GM12865 (cell line): Measurements from ENCODE around the gene SLC6A6.

Source experiments
- DNase-seq: peaks from one replicate; pipeline ENCODE4 v3.0.0; 2010; ENCODE audit warnings: low read depth
- H3K4me3 ChIP-seq: 2 replicates; pipeline ENCODE4 v1.5.1; 2011; ENCODE audit warnings: mild to moderate bottlenecking, low read depth, low read length, control low read depth
- CTCF ChIP-seq: IDR thresholded peaks from 2 replicates; pipeline ENCODE4 v1.5.1; 2011; ENCODE audit warnings: low read length, control low read depth, low read depth, inconsistent platforms; ENCODE audit not compliant: insufficient read depth; ENCODE audit errors: missing control alignments

Gene SLC6A6

GRCh38 chr3:14535616-14536015, 133.2 kb downstream of the SLC6A6 start:
- DNase-seq, result no peak
- no peak for TF ChIP-seq CTCF
- H3K4me3 ChIP-seq, result no peak overlapping the region

DNA sequence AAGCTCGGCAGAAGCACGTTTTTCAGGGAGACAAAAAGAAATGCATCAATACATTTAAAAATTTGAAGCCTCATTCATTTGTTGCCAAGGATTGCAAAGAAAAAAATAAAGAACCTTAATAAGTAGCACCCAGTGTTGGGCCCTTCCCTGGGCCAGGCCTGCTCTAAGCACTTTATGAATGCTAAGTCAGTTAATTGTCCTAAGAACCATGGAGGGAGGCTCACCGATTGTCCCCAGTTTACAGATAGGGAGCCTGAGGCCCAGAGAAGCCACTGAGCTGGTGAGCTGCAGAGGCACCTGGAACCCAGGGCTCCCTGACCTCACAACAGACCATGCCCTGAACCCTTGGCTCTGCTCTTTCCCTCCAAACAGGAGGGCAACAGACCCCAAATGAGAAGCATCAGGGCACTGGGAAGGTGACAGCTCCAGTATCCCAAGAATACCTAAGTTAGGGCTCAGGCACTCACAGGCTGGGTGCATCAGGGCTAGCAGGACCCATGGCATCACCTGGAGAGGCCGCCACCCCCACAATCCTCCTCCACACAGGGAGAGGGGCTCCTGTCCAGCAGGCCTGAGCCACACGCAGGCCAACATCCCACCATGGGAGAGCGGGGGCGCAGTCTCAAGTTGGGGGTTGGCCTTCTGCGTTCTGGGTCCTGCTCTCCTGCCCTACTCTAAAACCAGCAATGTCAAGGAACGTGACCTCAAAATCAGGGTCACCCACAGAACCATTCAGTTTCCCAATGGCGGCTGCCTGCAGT, 133.8 kb downstream of the SLC6A6 start:
- no peak overlapping the region for H3K4me3 ChIP-seq
- no peak for DNase-seq
- no peak for TF ChIP-seq CTCF

GRCh38 chr3:14536837-14537589, 134.6 kb downstream of the SLC6A6 start:
- no peak for DNase-seq
- no peak for TF ChIP-seq CTCF
- H3K4me3 ChIP-seq, result no peak overlapping the region

- H3K4me3 ChIP-seq, result no peak overlapping the region
- no peak for TF ChIP-seq CTCF
- peak; percentile 30 for DNase-seq
Observed at GRCh38 chr3:14537590-14538450, 135.4 kb downstream of the SLC6A6 start.

GRCh38 chr3:14538451-14539088, 136.2 kb downstream of the SLC6A6 start:
- DNase-seq, result no peak
- TF ChIP-seq CTCF, result no peak
- H3K4me3 ChIP-seq, result no peak overlapping the region
